BJ (cell line): Measurements from ENCODE around the gene CCDC174. TPM values are rescaled to one million over a fixed set of nuclear protein-coding genes. Genes with fewer than 3 reads are reported as not detected.

Source experiments
- CTCF ChIA-PET: fragments of 350-600 bp; formaldehyde crosslinking; extraction: SDS; loops from one replicate; lab custom pipeline; 2021; ENCODE audit warnings: antibody characterized with exemption, inconsistent platforms; lab: Yijun Ruan, JAX
- POLR2A ChIA-PET: fragments of 300-600 bp; sonication (Branson Sonifier 250); formaldehyde crosslinking; extraction: SDS; loops from one replicate; lab custom pipeline; 2021; ENCODE audit warnings: antibody characterized with exemption; lab: Charles Lee
- DNase-seq: peaks from one replicate; pipeline ENCODE4 v3.0.0-alpha.2; 2011; ENCODE audit warnings: low read depth
- H3K27me3 ChIP-seq: 2 replicates; pipeline ENCODE4 v1.6.0; 2011; ENCODE audit warnings: low read length; ENCODE audit not compliant: control insufficient read depth, insufficient read depth
- H3K36me3 ChIP-seq: 2 replicates; pipeline ENCODE4 v1.5.1; 2011; ENCODE audit warnings: low read length; ENCODE audit not compliant: control insufficient read depth, insufficient read depth
- H3K4me3 ChIP-seq: 2 replicates; pipeline ENCODE4 v1.5.1; 2011; ENCODE audit warnings: low read depth, mild to moderate bottlenecking, control low read depth, low read length
- polyA plus RNA-seq: library from polyadenylated mRNA; depleted of rRNA; stranded (reverse); fragments of >200 nt; gene quantifications from 2 replicates; pipeline ENCODE4 v1.2.3, GENCODE V29; 2011
- TF ChIP-seq, protein P1 (sequence below): IDR thresholded peaks from 2 replicates; pipeline ENCODE4 v1.5.1; 2011; ENCODE audit warnings: low read depth, mild to moderate bottlenecking, control low read depth, inconsistent platforms, low read length, moderate library complexity; ENCODE audit not compliant: insufficient read depth

CCDC174 gene
- polyA plus RNA-seq, 1 experiment: 9.3 TPM

- Histone ChIP-seq H3K36me3 (no peaks in the 10 kb centered on the region), H3K27me3 (no peaks in the 10 kb centered on the region), H3K4me3 (no peak overlapping the region)
- ChIA-PET CTCF (interaction anchor here (0.7 to 1.8 kb wide), 2 partner anchors 117 to 1681 kb away, joined by 3 to 4 read pairs; no protein-coding TSS in a partner anchor), POLR2A (no interaction called here)
- TF ChIP-seq, protein P1, sequence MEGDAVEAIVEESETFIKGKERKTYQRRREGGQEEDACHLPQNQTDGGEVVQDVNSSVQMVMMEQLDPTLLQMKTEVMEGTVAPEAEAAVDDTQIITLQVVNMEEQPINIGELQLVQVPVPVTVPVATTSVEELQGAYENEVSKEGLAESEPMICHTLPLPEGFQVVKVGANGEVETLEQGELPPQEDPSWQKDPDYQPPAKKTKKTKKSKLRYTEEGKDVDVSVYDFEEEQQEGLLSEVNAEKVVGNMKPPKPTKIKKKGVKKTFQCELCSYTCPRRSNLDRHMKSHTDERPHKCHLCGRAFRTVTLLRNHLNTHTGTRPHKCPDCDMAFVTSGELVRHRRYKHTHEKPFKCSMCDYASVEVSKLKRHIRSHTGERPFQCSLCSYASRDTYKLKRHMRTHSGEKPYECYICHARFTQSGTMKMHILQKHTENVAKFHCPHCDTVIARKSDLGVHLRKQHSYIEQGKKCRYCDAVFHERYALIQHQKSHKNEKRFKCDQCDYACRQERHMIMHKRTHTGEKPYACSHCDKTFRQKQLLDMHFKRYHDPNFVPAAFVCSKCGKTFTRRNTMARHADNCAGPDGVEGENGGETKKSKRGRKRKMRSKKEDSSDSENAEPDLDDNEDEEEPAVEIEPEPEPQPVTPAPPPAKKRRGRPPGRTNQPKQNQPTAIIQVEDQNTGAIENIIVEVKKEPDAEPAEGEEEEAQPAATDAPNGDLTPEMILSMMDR: no peak
- no peak for DNase-seq
Measured at GRCh38 chr3:14625443-14625842, 26.1 kb upstream of the CCDC174 start.

DNA sequence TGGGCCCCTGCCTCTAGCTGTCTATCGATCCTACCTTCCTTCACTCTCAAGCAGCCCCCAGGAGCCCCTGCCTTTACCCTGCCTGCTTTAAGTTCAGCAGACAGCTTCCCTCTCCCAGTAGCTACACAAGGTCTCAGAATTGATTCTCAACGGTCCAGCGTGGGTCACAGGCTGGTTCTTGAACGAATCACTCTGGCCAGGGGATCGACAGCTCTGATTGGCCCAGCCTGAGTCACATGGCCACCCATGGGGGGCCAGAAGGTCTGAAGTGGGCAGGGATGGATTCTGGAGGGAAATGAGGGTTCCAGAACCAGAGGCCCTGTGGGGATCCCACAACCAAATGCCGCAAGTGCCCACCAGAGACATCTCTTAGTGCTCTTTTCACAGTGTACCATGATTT is 23.7 kb upstream of the CCDC174 start:
- DNase-seq: no peak
- Histone ChIP-seq H3K36me3 (no peaks in the 10 kb centered on the region), H3K27me3 (no peaks in the 10 kb centered on the region), H3K4me3 (no peak overlapping the region)
- POLR2A ChIA-PET: no interaction called here
- CTCF ChIA-PET: interaction anchor here (0.6 kb wide), 1 partner anchor 386 kb away, joined by 3 read pairs; no protein-coding TSS in a partner anchor
- TF ChIP-seq, protein P1: no peak

- CTCF ChIA-PET: no interaction called here
- no peak overlapping the region for H3K4me3 ChIP-seq
Measured at GRCh38 chr3:14628406-14628805, 23.2 kb upstream of the CCDC174 start.

DNA sequence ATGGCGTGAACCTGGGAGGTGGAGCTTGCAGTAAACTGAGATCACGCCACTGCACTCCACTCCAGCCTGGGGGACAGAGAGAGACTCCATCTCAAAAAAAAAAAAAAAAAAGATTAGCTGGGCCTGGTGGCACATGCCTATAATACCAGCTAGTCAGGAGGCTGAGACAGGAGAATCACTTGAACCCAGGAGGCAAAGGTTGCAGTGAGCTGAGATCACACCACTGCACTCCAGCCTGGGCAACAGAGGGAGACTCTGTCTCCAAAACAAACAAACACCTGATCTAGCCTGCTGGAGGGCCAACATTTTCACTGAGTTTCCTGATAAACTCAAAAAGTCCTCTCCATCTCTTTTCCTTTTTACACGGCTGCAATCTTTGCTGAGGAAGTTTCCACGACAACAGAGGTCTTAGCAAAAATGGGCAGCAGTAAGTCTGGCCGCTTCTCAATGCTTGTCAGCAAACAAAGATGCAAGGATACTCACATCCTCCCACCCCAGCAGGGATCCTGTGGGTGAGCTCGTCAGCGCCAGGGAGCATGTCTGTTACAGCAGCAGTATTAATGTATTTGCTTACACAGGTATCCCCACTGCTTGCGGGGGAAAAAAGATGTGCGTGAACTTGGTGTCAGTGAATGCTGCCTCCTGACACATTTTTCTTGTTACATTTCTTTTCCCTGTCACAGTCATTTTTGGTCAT is 21.0 kb upstream of the CCDC174 start:
- TF ChIP-seq, protein P1: no peak
- POLR2A ChIA-PET: no interaction called here
- Histone ChIP-seq H3K36me3 (no peaks in the 10 kb centered on the region), H3K4me3 (no peak overlapping the region), H3K27me3 (no peaks in the 10 kb centered on the region)
- DNase-seq: no peak
- CTCF ChIA-PET: interaction anchor here (0.7 to 1.3 kb wide), 2 partner anchors 23 to 291 kb away, joined by 5 read pairs; no protein-coding TSS in a partner anchor

More at GRCh38 chr3:14628406-14628805, 23.2 kb upstream of the CCDC174 start:
- H3K36me3 ChIP-seq: no peaks in the 10 kb centered on the region
- no peaks in the 10 kb centered on the region for H3K27me3 ChIP-seq
- no peak for DNase-seq
- TF ChIP-seq, protein P1: no peak
- POLR2A ChIA-PET: no interaction called here

GRCh38 chr3:14631101-14631497 is 20.5 kb upstream of the CCDC174 start:
- POLR2A ChIA-PET: no interaction called here
- H3K36me3 ChIP-seq: no peaks in the 10 kb centered on the region
- no peak overlapping the region for H3K4me3 ChIP-seq
- no peak for DNase-seq
- TF ChIP-seq, protein P1: no peak
- H3K27me3 ChIP-seq: no peaks in the 10 kb centered on the region
- CTCF ChIA-PET: no interaction called here
